Stimulated activated CD4-positive, alpha-beta T cell treated with anti-CD3 and anti-CD28 coated beads, Interleukin-2, amount 100 ng/mL, for 24 hours (primary cell): ENCODE measurements around the gene GDPD5.

Experiments used
- DNase-seq, 2 donors: peaks; one replicate each; pipeline ENCODE4 v3.0.0-alpha.2; 2020

Gene GDPD5

GRCh38 chr11:75535071-75535470 lies 9.3 kb upstream of the GDPD5 start:
- DNase-seq: no peak

- no peak for DNase-seq
Measured at GRCh38 chr11:75534259-75535069, 8.7 kb upstream of the GDPD5 start.

- no peak for DNase-seq
Measured at GRCh38 chr11:75533896-75534258, 8.1 kb upstream of the GDPD5 start.

GRCh38 chr11:75532200-75533048 lies 6.7 kb upstream of the GDPD5 start:
- peak; percentile 82 to 88 for DNase-seq

- no peak for DNase-seq
Measured at GRCh38 chr11:75531325-75531724, 5.6 kb upstream of the GDPD5 start.

GRCh38 chr11:75530577-75530976 lies 4.8 kb upstream of the GDPD5 start:
- no peak for DNase-seq

- no peak for DNase-seq
Measured at GRCh38 chr11:75527938-75528735, 2.4 kb upstream of the GDPD5 start.

- DNase-seq: no peak
Measured at GRCh38 chr11:75527130-75527529, 1.4 kb upstream of the GDPD5 start.

- no peak for DNase-seq
Measured at GRCh38 chr11:75526192-75526541, 426 bp upstream of the GDPD5 start.

- DNase-seq: peak; percentile 40 to 49
Measured at GRCh38 chr11:75524665-75525432, 892 bp downstream of the GDPD5 start.

- DNase-seq: no peak
Measured at GRCh38 chr11:75523811-75524664, 1.7 kb downstream of the GDPD5 start.

GRCh38 chr11:75523189-75523588 lies 2.6 kb downstream of the GDPD5 start:
- DNase-seq: no peak

- DNase-seq: no peak
Measured at GRCh38 chr11:75522286-75523044, 3.3 kb downstream of the GDPD5 start.

- DNase-seq: no peak
Measured at GRCh38 chr11:75520688-75521087, 5.1 kb downstream of the GDPD5 start.

- DNase-seq: no peak
Measured at GRCh38 chr11:75518771-75519653, 6.7 kb downstream of the GDPD5 start.

GRCh38 chr11:75518204-75518549 lies 7.6 kb downstream of the GDPD5 start:
- DNase-seq: no peak

GRCh38 chr11:75516886-75517285 lies 8.9 kb downstream of the GDPD5 start:
- DNase-seq: no peak

- no peak for DNase-seq
Measured at GRCh38 chr11:75516140-75516539, 9.6 kb downstream of the GDPD5 start.

- DNase-seq: no peak
Measured at GRCh38 chr11:75514596-75514995, 11.1 kb downstream of the GDPD5 start.

GRCh38 chr11:75513250-75513649 lies 12.5 kb downstream of the GDPD5 start:
- DNase-seq: no peak
